MM.1S (cell line): Measurements from ENCODE around the gene LAMTOR5.

Experiments
- CTCF ChIP-seq: fragments of 300-600 bp; sonication (generic); IDR thresholded peaks from 2 replicates; pipeline ENCODE4 v1.5.1; 2016; ENCODE audit warnings: antibody characterized with exemption, low read length, mixed read lengths
- EZH2 ChIP-seq: fragments of 300-600 bp; sonication (generic); optimal IDR thresholded peaks from 2 replicates; pipeline ENCODE3; 2017; ENCODE audit warnings: low read depth, mild to moderate bottlenecking, antibody characterized with exemption, low read length, mixed read lengths
- EZH2phosphoT487 ChIP-seq: fragments of 300-600 bp; sonication (generic); IDR thresholded peaks from 2 replicates; pipeline ENCODE4 v1.6.1; 2018; ENCODE audit warnings: antibody characterized with exemption, low read length

DNA sequence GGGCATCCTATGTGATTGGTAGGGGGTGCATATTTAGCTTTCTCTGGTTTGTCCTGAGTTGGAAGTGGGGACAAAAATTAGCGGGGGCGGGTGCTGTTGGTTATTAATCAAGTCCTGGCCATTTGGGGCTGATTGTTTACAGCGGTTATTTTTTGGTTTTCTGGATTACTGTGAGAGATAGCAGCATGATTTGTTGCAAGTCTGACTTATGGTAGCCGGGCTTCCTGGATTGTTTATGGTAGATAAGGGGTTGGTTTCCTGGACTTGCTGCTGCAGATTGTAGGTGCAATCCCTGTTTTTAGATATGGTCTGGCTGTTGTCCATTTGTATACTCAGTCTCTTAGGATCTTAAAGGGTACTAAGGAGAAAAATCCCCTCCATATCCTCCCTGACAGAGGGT, 31.4 kb upstream of the LAMTOR5 start:
- TF ChIP-seq EZH2: no peak
- TF ChIP-seq CTCF: no peak
- no peak for TF ChIP-seq EZH2phosphoT487
